Measurements from ENCODE around the gene FAM149A.
A peak's percentile ranks its signal among the peaks of the same experiment; 100 is the strongest.

Gene FAM149A

DNA sequence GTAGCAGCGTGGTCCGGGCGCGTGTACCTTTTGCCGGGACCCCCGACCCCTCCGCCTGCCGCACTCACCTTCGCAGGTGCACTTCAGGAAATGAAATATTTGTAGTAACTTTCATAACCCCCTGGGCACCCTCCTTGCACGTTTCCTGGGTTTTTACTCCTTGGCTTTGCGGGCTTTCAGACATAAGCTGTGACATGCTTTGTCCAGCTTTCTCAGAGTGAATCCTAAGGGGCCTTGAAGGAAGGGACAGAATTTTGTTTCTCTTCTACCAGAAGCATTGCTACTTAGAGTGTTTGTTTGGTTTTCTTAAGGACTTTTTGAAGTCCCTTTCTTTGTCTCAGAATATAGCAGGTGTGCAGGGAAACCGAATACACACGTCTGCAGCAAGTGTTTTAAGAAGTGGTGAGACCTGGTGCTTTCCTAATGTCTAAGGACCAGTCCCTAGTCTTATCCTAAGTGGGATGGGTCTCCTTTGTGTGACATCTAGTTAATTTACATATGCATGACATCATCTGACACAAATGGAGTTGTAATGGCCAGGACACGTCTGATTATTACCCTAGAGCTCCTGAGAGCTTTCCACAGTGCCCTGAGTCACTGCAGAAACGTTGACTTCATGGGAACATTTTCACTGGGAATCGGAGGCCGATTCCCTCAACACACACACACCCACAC lies 1.3 kb downstream of the FAM149A start:
- DNase-seq (ENCODE audit: low read depth in 2 of 2), result no peak

GRCh38 chr4:186107947-186108346 lies 3.4 kb downstream of the FAM149A start:
- no peak for DNase-seq (ENCODE audit: low read depth in 2 of 2)

DNA sequence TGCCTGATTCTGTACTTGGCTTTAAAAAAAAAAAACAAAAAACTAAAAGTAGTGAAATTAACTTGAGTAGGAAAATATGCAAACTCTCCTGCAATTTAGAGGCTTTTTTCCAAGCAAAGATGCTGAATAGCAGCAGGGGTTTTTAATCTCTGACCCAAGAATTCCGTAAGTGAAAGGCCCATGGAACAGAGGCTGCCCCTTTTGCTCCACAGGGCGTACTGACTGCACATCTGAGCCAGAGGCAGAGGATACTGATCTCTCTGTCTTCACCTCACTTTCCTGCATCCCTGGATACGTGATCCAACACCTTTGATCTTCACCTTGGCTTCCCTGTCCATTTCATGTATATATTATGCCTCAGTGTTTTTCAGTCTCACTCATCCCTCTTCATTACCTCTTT lies 3.9 kb downstream of the FAM149A start:
- DNase-seq (ENCODE audit: low read depth in 2 of 2), result no peak

GRCh38 chr4:186109245-186109644 lies 4.7 kb downstream of the FAM149A start:
- DNase-seq (ENCODE audit: low read depth in 2 of 2), result no peak

GRCh38 chr4:186116697-186117096 lies 12.2 kb downstream of the FAM149A start:
- no peak for DNase-seq (ENCODE audit: low read depth in 2 of 2)

DNA sequence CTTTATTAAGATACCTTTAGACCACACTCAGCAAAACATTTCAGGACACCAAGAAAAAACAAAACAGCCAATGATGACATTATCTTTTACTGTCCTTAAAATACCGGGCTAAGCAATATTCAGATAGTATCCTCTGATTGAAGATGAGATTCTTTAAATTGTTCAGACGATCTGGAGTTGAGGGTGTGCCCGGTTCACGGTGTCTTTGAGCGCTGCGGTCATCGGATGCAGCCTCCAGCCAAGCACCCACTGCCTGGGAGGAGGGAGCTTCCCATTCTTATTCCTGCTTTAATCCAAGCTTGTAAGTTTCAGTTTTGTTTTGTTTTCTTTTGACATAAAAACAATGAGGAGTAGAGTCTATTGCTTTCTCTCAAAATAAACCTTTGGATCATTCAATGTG lies 14.1 kb downstream of the FAM149A start:
- DNase-seq (ENCODE audit: low read depth in 2 of 2), result no peak

DNA sequence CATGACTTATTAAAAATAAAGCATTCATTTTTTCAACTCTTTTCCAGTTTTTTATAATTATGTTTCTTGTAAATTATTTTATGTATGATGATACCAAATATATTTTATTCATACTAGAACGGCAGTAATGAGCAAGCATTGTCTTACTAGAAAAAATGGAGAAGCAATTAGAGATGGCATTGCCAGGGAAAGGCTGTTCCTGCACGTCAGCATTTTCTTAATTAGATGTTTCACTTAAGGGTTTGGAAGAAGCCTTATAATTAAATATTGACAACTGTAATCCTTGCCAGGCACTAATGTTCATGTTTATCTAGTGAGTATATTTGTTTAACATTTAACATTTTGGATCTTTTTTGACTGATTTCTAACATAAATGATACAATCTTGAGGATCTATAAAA lies 16.6 kb downstream of the FAM149A start:
- DNase-seq (ENCODE audit: low read depth in 2 of 2), result no peak

- no peak for DNase-seq (ENCODE audit: low read depth in 2 of 2)
Observed at GRCh38 chr4:186128842-186129241, 24.3 kb downstream of the FAM149A start.

GRCh38 chr4:186131935-186132334 lies 27.4 kb downstream of the FAM149A start:
- no peak for DNase-seq (ENCODE audit: low read depth in 2 of 2)

GRCh38 chr4:186132577-186133242 lies 28.2 kb downstream of the FAM149A start:
- DNase-seq (ENCODE audit: low read depth in 2 of 2), result no peak

DNA sequence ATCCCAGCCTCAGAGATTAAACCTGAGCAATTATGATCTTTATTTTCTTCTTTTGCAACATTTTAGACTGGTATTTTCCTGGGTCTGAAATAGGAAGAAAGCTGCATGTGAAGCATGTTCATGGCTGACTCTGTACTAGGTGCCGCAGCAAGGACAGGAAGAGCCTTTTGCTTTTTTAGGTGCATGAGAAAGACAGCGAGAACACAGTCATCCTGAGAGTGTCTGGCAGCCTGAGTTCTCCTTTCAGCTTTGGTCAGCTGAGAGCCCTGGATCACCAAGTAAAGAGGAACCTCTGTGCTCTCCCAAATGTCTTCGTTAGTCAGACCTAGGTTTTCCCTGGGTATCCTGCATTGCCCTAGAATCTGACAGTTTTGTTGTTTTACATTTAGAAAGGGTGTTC lies 29.8 kb downstream of the FAM149A start:
- DNase-seq (ENCODE audit: low read depth in 2 of 2), result no peak

DNA sequence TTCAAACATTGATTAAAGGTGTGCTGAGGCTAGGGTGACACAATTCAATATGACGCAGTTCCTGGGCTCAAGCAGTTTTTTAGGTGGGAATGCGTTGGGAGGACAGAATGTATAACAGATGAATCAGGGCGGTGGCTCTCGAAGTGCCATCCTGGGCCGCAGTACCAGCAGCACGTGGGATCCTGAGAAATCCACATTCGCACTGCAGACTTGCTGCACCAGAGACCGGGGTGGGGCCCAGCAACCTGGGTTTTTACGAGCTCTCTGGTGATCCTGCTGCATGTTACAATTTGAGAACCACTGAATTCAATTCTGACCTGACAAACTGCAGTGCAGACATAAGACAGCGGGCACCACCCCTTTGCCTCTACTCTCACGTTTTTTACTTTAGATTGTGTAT lies 30.4 kb downstream of the FAM149A start:
- DNase-seq (ENCODE audit: low read depth in 2 of 2), result no peak

GRCh38 chr4:186137196-186137794 lies 32.8 kb downstream of the FAM149A start:
- DNase-seq (ENCODE audit: low read depth in 2 of 2), result no peak

DNA sequence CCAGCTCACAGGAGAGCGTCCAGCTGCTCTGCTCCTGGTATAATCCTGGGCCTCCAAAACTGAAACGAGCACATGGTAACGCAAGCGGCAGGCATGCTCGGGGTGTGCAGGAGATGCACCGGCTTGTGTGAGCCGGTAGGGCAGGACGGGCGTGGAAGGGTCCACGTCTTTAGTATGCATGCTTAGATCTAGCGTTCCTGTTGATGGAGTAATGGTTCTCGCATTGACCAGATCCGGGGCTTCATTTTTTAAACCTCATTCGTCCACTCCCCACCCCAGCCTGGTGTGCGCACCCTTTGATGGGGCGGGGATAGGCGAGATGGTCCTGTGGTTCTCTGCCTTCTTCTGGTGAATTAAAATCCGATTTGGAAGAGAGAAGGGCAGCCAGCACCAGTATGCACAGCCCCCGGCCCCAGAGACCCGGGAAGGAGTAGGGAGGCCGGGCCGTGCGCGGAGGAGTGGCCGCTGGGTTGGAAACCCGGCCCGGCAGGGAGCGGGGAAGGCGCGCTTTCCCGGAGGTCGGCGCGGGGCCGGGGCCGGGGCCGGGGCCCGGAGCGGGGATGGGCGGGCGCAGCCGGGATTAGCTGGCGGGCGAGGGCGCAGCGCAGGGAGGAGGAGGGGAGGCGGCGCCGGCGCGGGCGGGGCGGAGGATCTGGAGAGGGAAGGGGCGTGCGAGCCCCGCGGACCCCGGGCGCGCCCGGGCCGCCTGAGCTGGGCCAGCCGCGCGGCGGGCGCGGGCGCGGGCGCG lies 39.9 kb downstream of the FAM149A start:
- no peak for DNase-seq (ENCODE audit: low read depth in 2 of 2)

DNA sequence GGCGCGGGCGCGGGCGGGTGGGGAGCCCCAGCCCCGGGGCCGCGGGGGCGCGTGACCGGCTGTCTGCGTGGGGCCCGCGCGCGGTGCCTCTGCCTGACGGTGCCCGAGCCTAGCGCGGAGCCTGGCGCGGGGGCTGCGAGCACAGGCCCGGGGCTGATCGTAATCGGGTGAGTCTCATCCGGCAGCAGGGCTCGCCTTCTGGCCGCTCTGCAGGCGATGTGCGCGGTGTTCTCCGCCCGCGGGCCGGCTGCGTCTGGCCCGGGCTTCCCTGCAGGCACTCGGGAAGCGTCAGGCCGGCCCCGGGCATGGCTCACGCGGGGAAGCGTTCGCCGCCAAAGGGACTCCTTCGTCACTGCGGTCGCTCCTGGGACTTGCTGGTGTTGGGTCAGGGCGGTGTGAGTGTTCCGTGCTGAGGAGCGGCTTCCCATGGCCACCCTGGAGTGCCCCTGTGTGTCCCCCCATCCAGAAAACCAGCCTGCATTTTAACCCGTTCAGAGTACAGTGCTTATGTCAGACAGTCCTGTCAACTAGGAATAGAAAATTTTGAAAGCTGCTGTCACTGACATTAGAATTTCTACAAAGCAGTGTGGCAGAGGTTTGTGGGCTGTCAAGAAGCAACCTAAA lies 40.6 kb downstream of the FAM149A start:
- DNase-seq (ENCODE audit: low read depth in 2 of 2), result no peak

- no peak for DNase-seq (ENCODE audit: low read depth in 2 of 2)
Observed at GRCh38 chr4:186146458-186146857, 42.0 kb downstream of the FAM149A start.

- no peak for DNase-seq (ENCODE audit: low read depth in 2 of 2)
Observed at GRCh38 chr4:186148336-186148975, 44.0 kb downstream of the FAM149A start.

DNA sequence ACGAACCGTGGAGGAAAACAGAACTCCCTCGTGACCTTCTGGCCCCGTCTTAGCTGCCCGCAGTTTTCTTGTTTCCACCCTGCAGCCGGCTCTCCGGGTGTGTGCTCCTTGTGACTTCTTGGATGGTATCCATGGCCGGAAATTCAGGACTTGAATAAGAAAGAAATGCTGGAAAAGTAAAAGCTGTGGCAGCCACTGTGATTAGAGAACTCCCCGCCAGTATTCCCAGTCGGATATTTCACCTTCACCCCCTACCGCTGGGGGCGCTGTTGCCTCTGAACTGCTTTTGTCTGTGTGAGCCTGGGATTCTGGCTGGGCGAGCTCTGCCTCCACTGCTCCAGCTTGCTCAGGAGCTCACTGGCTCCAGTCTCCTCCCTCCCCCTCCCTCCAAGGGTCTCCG lies 45.4 kb downstream of the FAM149A start:
- peak in 1 of 2 donors; percentile 12 for DNase-seq (ENCODE audit: low read depth in 2 of 2)

DNA sequence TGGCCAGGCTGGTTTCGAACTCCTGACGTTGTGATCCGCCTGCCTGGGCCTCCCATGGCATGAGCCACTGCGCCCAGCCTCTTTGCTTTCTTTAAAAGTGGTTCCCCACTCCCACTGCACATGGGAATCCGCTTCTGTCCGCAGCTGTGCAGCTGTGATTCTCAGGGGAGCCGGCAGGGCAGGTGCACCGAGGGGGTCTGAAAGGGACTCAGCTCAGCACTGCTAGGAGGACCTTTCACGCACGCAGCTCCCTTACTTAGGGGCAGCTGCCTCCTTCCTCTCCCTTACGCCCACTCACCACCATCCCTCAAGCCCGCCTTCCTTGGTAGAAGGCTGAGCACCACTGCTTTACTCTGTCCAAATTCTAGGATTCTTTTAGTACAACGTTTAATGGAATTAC lies 46.4 kb downstream of the FAM149A start:
- DNase-seq (ENCODE audit: low read depth in 2 of 2), result no peak

- no peak for DNase-seq (ENCODE audit: low read depth in 2 of 2)
Observed at GRCh38 chr4:186151499-186151898, 47.0 kb downstream of the FAM149A start.

DNA sequence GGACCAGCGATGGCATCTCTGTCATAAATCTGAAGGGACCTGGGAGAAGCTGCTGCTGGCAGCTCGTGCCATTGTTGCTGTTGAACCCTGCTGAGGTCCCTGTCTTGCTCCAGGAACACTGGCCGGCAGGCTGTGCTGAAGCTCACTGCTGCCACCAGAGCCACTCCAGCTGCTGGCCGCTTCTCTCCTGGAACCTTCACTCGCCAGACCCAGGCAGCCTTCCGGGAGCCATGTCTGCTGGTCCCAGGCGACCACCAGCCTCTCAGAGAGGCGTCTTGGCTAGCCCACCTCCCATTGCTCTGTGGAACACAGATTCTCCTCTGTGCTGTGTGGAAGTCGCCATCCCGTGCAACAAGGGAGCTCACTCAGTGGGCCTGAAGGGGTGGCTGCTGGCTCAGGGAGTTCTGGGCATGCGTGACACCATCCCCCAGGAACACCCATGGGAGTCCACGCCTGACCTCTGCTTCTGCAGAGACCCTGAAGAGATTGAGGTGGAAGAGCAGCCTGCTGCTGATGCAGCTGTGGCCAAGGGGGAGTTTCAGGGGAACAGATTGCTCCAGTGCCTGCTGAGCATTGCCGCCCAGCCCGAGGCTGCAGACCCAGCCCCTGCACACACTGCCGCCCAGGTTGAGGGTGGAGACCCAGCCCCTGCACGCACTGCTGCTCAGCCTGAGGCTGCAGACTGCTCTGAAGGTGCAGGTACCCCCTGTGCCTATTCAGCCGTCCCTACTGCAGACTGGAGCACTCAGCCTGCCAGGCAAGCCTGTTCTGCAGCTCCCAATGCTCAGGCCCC lies 53.7 kb downstream of the FAM149A start:
- DNase-seq (ENCODE audit: low read depth in 2 of 2), result no peak
